Natural killer cell (primary cell): ENCODE results near the gene TNRC6B. TPM values are rescaled to one million over a fixed set of nuclear protein-coding genes. Genes with fewer than 3 reads are reported as not detected.
A peak's percentile ranks its signal among the peaks of the same experiment; 100 is the strongest.
"Not testable (repeated sequence)": the region's sequence is repeated elsewhere in the genome, so short reads cannot be mapped to it uniquely, and the experiment has no call there.

Source experiments
- ATAC-seq, 3 donors: fragments of 150-1000 bp in 2 of 3; fragments of 200-7000 bp in 1 of 3; cut with Tn5 transposase; 1 replicate in 1 of 3; 2 replicates in 2 of 3; pipeline ENCODE4 v1.10.0; 2021; ENCODE audit warnings: mild to moderate bottlenecking in 2 of 3, moderate library complexity in 2 of 3
- DNase-seq, 2 donors: peaks; one replicate each; pipeline versions ENCODE4 v3.0.0 to v3.0.0-alpha.2; 2013 to 2021; ENCODE audit warnings: mixed read lengths in 1 of 2
- H3K27ac ChIP-seq: one replicate; pipeline ENCODE4 v1.5.1; 2013; ENCODE audit warnings: mild to moderate bottlenecking, low read length
- H3K27me3 ChIP-seq: one replicate; pipeline ENCODE4 v1.6.1; 2013; ENCODE audit warnings: low read length; ENCODE audit not compliant: control insufficient read depth, insufficient read depth
- H3K36me3 ChIP-seq: one replicate; pipeline ENCODE4 v1.6.1; 2013; ENCODE audit warnings: low read length; ENCODE audit not compliant: control insufficient read depth, insufficient read depth
- H3K4me1 ChIP-seq: one replicate; pipeline ENCODE4 v1.6.1; 2013; ENCODE audit warnings: low read length; ENCODE audit not compliant: control insufficient read depth, insufficient read depth
- H3K4me3 ChIP-seq: one replicate; pipeline ENCODE4 v1.5.1; 2013; ENCODE audit warnings: low read length
- H3K9me3 ChIP-seq: one replicate; pipeline ENCODE4 v1.6.1; 2013; ENCODE audit warnings: low read length; ENCODE audit not compliant: control insufficient read depth, insufficient read depth
- H3K27ac Mint-ChIP-seq, 2 donors: one replicate each; pipeline ENCODE4 v1.8.0; 2022; ENCODE audit warnings: mild to moderate bottlenecking in 2 of 2, mixed read lengths in 2 of 2, moderate library complexity in 1 of 2
- H3K27me3 Mint-ChIP-seq, 2 donors: one replicate each; pipeline ENCODE4 v1.8.0; 2022; ENCODE audit warnings: low read depth in 2 of 2, mixed read lengths in 2 of 2
- H3K36me3 Mint-ChIP-seq: one replicate; pipeline ENCODE4 v1.8.0; 2022; ENCODE audit warnings: mixed read lengths
- H3K4me1 Mint-ChIP-seq, 2 donors: one replicate each; pipeline ENCODE4 v1.8.0; 2022; ENCODE audit warnings: mixed read lengths in 2 of 2
- H3K4me3 Mint-ChIP-seq: one replicate; pipeline ENCODE4 v1.8.0; 2022; ENCODE audit warnings: mild to moderate bottlenecking, moderate library complexity, mixed read lengths
- H3K9me3 Mint-ChIP-seq, 2 donors: one replicate each; pipeline ENCODE4 v1.8.0; 2022; ENCODE audit warnings: mixed read lengths in 2 of 2
- WGBS: methylation state at CpG from one replicate; pipeline ENCODE4 v1.1.7; 2013; ENCODE audit warnings: missing lambda C conversion rate; ENCODE audit not compliant: insufficient coverage; 5-methylcytosine and 5-hydroxymethylcytosine counted together
- intact Hi-C: fragments of 100-400 bp; cut with micrococcal nuclease; formaldehyde crosslinking; loops from one replicate; pipeline ENCODE4 v1.14.2; 2022
- total RNA-seq, 4 donors: library from RNA; stranded (reverse); fragments of 120-200 nt in 1 of 4; gene quantifications; one replicate each; pipeline versions ENCODE4 v1.2.3 to v1.2.4, GENCODE V29; 2013 to 2022
- TF ChIP-seq, protein P1 (sequence below): fragments of 200-600 bp; IDR thresholded peaks from one replicate; pipeline ENCODE4 v1.8.0; 2022; ENCODE audit warnings: antibody characterized with exemption

Gene TNRC6B
- total RNA-seq, 3 donors from 2014 or later (not counting 1 experiment from before 2014, with no cell fraction given) = 112 to 141 (median 138) TPM

DNA sequence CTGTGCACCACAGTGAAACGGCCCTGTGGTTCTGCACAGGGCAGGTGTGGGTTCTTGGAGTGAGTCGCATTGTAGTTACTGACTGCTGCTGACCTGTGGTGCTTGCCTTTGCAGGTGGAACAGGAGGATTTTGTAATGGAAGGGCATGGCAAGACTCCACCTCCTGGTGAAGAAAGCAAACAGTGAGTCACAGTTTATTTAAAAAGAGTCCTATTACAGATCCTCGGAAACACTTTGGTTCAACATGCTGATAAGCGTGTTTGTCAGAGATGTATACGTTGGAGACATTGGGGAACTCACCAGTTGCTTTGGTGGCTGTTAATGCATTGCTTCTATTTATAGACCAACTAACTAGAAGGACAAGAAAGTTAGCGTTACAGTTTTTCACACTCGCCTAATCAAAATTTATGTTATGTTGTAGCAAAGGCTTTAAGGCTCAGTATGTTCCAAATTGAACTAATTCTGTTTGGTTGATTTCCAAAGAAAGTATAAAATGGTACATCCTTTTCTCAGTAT is 21.7 kb upstream of the TNRC6B start:
- H3K27ac Mint-ChIP-seq = peak overlapping the region in 1 of 2 donors; percentile 43
- H3K27me3 ChIP-seq = no peaks in the 10 kb centered on the region
- H3K9me3 ChIP-seq = no peaks in the 10 kb centered on the region
- no peak for ATAC-seq
- no peaks in the 10 kb centered on the region for H3K36me3 Mint-ChIP-seq
- intact Hi-C loops = no loop called here
- no peak overlapping the region for H3K27ac ChIP-seq
- peaks cover 10% of the 10 kb centered on the region for H3K36me3 ChIP-seq
- WGBS = 70% methylated on average over 5 of the region's 7 CpGs
- peak in 1 of 2 donors; percentile 24 for DNase-seq
- no peaks in the 10 kb centered on the region for H3K27me3 Mint-ChIP-seq
- TF ChIP-seq, protein P1, sequence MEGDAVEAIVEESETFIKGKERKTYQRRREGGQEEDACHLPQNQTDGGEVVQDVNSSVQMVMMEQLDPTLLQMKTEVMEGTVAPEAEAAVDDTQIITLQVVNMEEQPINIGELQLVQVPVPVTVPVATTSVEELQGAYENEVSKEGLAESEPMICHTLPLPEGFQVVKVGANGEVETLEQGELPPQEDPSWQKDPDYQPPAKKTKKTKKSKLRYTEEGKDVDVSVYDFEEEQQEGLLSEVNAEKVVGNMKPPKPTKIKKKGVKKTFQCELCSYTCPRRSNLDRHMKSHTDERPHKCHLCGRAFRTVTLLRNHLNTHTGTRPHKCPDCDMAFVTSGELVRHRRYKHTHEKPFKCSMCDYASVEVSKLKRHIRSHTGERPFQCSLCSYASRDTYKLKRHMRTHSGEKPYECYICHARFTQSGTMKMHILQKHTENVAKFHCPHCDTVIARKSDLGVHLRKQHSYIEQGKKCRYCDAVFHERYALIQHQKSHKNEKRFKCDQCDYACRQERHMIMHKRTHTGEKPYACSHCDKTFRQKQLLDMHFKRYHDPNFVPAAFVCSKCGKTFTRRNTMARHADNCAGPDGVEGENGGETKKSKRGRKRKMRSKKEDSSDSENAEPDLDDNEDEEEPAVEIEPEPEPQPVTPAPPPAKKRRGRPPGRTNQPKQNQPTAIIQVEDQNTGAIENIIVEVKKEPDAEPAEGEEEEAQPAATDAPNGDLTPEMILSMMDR = no peak
- no peak overlapping the region for H3K4me3 Mint-ChIP-seq
- H3K4me1 ChIP-seq = no peaks in the 10 kb centered on the region
- H3K4me1 Mint-ChIP-seq = peaks cover 0 to 5% of the 10 kb centered on the region in 2 donors
- no peak overlapping the region for H3K4me3 ChIP-seq
- no peaks in the 10 kb centered on the region for H3K9me3 Mint-ChIP-seq

DNA sequence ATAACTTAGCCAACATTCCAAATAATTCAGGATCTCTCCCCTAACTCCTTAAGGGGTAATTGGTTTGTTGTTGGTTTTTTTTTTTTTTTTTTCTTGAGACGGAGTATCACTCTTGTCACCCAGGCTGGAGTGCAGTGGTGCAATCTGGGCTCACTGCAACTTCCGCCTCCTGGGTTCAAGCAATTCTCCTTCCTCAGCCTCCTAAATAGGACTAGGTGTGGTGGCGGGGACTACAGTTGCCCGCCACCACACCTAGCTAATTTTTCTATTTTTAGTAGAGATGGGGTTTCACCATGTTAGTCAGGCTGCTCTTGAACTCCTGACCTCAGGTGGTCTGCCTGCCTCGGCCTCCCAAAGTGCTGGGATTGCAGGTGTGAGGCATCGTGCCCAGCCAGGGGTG is 21.0 kb upstream of the TNRC6B start:
- 90% methylated on average over 2 of the region's 6 CpGs for WGBS
- H3K9me3 Mint-ChIP-seq, H3K4me1 Mint-ChIP-seq, H3K27ac Mint-ChIP-seq, H3K36me3 ChIP-seq, ATAC-seq, H3K4me3 ChIP-seq, H3K27me3 Mint-ChIP-seq, DNase-seq, H3K4me1 ChIP-seq, H3K27ac ChIP-seq, H3K36me3 Mint-ChIP-seq, H3K27me3 ChIP-seq, intact Hi-C loops, H3K4me3 Mint-ChIP-seq, H3K9me3 ChIP-seq: not testable (repeated sequence)

DNA sequence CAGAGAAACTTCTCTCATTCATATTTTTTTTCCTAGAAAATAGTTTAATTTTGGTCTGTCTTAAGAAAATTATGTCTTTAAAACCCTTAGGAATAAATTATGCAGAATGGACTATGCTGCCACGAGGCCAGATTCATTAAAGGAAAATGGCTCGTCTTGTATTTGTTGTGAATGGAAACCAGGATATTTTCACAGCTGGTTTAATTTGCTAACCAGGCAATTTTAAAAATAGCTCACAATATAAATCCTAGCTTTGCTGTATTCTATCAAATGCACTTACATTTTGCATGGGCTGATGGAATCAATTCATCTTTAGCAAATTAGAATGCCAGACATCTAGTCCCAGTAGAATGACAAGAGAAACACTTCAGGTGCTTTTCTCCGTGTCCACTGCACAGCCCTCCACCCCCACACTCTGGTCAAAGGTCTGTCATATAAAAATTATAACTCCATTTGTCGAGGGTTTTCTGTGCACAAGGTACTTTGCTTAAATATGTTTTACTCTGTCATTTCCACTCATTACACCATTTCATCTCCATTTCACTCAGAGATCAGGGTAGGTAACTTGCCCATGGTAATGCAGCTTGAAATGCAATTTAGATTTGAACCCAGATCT is 20.3 kb upstream of the TNRC6B start:
- no peaks in the 10 kb centered on the region for H3K36me3 Mint-ChIP-seq
- no peak overlapping the region for H3K27ac ChIP-seq
- no peaks in the 10 kb centered on the region for H3K27me3 ChIP-seq
- no peak overlapping the region for H3K4me3 ChIP-seq
- TF ChIP-seq, protein P1 = no peak
- peaks cover 0 to 4% of the 10 kb centered on the region in 2 donors for H3K4me1 Mint-ChIP-seq
- H3K4me3 Mint-ChIP-seq = no peak overlapping the region
- H3K4me1 ChIP-seq = no peaks in the 10 kb centered on the region
- no peak for DNase-seq
- H3K27me3 Mint-ChIP-seq = no peaks in the 10 kb centered on the region
- intact Hi-C loops = no loop called here
- H3K27ac Mint-ChIP-seq = peak overlapping the region in 1 of 2 donors; percentile 4
- H3K9me3 ChIP-seq = no peaks in the 10 kb centered on the region
- peaks cover 11% of the 10 kb centered on the region for H3K36me3 ChIP-seq
- H3K9me3 Mint-ChIP-seq = no peaks in the 10 kb centered on the region
- no peak for ATAC-seq
- WGBS = 93% methylated on average over 4 of the region's 4 CpGs

DNA sequence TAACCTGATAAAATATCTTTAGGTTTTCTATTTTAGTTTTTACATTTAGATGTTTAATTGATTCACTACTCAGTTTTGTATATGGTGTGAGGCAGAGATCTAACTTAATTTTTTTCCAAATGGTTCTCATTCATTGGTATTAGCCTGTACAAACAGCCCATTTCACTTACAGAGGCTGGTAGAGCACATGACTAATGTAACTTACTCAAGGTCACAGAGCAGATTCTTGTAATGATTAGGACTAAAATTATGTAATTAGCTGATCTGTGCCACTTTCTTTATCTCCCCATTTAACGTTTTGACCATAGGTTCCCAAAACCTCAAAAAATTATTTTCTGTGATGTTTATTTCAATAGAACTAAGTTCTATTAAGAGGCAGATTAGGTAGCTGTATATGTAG is 16.5 kb upstream of the TNRC6B start:
- TF ChIP-seq, protein P1 = no peak
- no CpG with 5 or more reads among the region's 1 CpG for WGBS
- Mint-ChIP-seq H3K4me3 (no peak overlapping the region), H3K27ac (no peak overlapping the region), H3K4me1 (no peaks in the 10 kb centered on the region), H3K9me3 (no peaks in the 10 kb centered on the region), H3K36me3 (no peaks in the 10 kb centered on the region), H3K27me3 (no peaks in the 10 kb centered on the region)
- intact Hi-C loops = no loop called here
- ATAC-seq (no peak), DNase-seq (no peak)
- H3K27ac ChIP-seq = no peak overlapping the region
- H3K9me3 ChIP-seq = no peaks in the 10 kb centered on the region
- H3K27me3 ChIP-seq = no peaks in the 10 kb centered on the region
- H3K4me1 ChIP-seq = no peaks in the 10 kb centered on the region
- peaks cover 16% of the 10 kb centered on the region for H3K36me3 ChIP-seq
- no peak overlapping the region for H3K4me3 ChIP-seq

DNA sequence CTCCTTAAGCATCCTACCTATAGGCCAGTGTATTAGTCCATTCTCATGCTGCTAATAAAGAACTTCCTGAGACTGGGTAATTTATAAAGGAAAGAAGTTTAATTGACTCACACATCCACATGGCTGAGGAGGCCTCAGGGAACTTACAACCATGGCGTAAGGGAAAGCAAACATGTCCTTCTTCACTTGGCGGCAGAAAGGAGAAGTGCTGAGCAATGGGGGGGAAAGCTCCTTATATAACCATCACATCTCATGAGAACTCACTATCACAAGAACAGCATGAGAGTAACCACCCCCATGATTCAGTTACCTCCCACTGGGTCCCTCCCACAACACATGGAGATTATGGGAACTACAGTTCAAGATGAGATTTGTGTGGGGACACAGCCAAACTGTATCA is 12.2 kb upstream of the TNRC6B start:
- intact Hi-C loops, H3K4me1 ChIP-seq, H3K4me3 Mint-ChIP-seq, H3K4me1 Mint-ChIP-seq, DNase-seq, H3K36me3 Mint-ChIP-seq, H3K9me3 ChIP-seq, H3K27ac Mint-ChIP-seq, H3K27ac ChIP-seq, H3K27me3 Mint-ChIP-seq, H3K4me3 ChIP-seq, ATAC-seq, H3K9me3 Mint-ChIP-seq, H3K27me3 ChIP-seq: not testable (repeated sequence)
- H3K36me3 ChIP-seq = peaks cover 12% of the 10 kb centered on the region
- no CpG with 5 or more reads among the region's 2 CpGs for WGBS
